GM19455 (cell line): ENCODE results near the gene ADAMTS14.

Source experiments
- ATAC-seq: cut with Tn5 transposase; IDR thresholded peaks from one replicate; pipeline ENCODE4 v1.9.1; 2021; ENCODE audit not compliant: unreplicated experiment

ADAMTS14 gene

GRCh38 chr10:70723771-70724170, 51.5 kb downstream of the ADAMTS14 start:
- ATAC-seq, result no peak

- ATAC-seq, result no peak
These were observed 54.7 kb downstream of the ADAMTS14 start for GRCh38 chr10:70726909-70727495.

GRCh38 chr10:70728328-70728727, 56.0 kb downstream of the ADAMTS14 start:
- ATAC-seq, result no peak

- ATAC-seq, result no peak
These were observed 57.6 kb downstream of the ADAMTS14 start for GRCh38 chr10:70729763-70730357.

- no peak for ATAC-seq
These were observed 58.6 kb downstream of the ADAMTS14 start for GRCh38 chr10:70730955-70731354.

- ATAC-seq, result no peak
These were observed 60.3 kb downstream of the ADAMTS14 start for GRCh38 chr10:70732569-70732968.

- ATAC-seq, result no peak
These were observed 60.7 kb downstream of the ADAMTS14 start for GRCh38 chr10:70733051-70733450.

GRCh38 chr10:70735161-70735560, 62.9 kb downstream of the ADAMTS14 start:
- ATAC-seq, result no peak

- ATAC-seq, result no peak
These were observed 64.2 kb downstream of the ADAMTS14 start for GRCh38 chr10:70736525-70736924.

- no peak for ATAC-seq
These were observed 64.9 kb downstream of the ADAMTS14 start for GRCh38 chr10:70737250-70737649.

GRCh38 chr10:70738006-70738760, 65.9 kb downstream of the ADAMTS14 start:
- ATAC-seq, result no peak

GRCh38 chr10:70738761-70739121, 66.4 kb downstream of the ADAMTS14 start:
- ATAC-seq, result no peak

GRCh38 chr10:70740406-70741288, 68.3 kb downstream of the ADAMTS14 start:
- no peak for ATAC-seq

GRCh38 chr10:70742537-70743429, 70.5 kb downstream of the ADAMTS14 start:
- no peak for ATAC-seq

- no peak for ATAC-seq
These were observed 71.1 kb downstream of the ADAMTS14 start for GRCh38 chr10:70743430-70743788.

GRCh38 chr10:70743879-70744278, 71.6 kb downstream of the ADAMTS14 start:
- no peak for ATAC-seq

GRCh38 chr10:70744617-70745143, 72.4 kb downstream of the ADAMTS14 start:
- no peak for ATAC-seq

- ATAC-seq, result no peak
These were observed 73.2 kb downstream of the ADAMTS14 start for GRCh38 chr10:70745555-70745954.

GRCh38 chr10:70747192-70747965, 75.1 kb downstream of the ADAMTS14 start:
- no peak for ATAC-seq
